ENCODE results near the gene CLDN18. TPM values are rescaled to one million over a fixed set of nuclear protein-coding genes. Genes with fewer than 3 reads are reported as not detected.

The CLDN18 gene
- total RNA-seq, 4 donors from 2014 or later, result under 0.01 to 0.40 (median 0.39) TPM; not detected in 1

DNA sequence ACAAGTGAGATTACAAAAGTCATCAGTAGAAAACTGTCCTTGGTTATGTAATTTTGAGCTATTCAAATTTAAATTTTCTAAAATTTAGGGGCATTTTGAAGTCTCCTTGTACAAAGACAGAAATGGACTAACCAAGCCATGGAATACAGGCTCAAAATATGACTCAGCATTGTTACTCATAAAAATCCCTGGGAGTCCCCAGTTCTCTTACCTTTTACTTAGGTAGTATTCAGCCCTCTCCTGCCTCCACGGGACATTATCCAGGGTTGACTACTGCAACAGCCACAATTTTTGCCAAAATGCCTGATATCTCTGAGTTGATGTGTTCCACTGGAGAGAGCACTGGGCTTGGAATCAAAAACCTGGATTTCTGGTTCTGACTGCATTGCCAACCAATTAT is 25.0 kb downstream of the CLDN18 start:
- Histone ChIP-seq H3K9me3 (no peaks in the 10 kb centered on the region), H3K4me1 (no peaks in the 10 kb centered on the region), H3K27me3 (no peaks in the 10 kb centered on the region), H3K27ac (replicated peaks in 1 of 4) (no peak overlapping the region), H3K36me3 (peaks cover 0 to 22% (median 0%) of the 10 kb centered on the region in 4 donors), H3K4me3 (no peak overlapping the region)
- no peak for DNase-seq (ENCODE audit: extremely low spot score)
- WGBS, result 91% methylated on average over 1 of the region's 1 CpG
- no peak for TF ChIP-seq POLR2A (IDR thresholded peaks at IDR 0.05; ENCODE audit: low read depth)
- no peak for TF ChIP-seq EP300 (IDR thresholded peaks at IDR 0.05)
- intact Hi-C loops (cut with DNase I), result no loop called here

DNA sequence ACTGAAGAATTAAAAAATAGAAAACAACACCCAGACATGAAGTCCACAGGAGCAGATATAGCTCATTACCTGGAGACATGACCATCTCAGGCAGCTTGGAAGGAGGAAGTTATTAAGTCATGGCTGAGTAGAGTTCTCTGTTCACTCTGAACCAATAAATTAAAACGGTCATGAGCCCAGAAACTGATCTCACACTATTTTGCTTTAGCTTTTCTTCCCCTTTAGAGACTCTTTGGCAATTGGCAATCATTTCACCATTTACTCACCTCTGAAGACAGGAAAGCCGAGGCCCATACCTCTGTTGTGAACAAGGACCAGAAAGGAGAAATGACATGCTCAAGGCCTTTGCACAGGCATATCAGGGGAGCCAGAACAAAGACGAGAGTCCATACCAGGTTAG is 26.6 kb downstream of the CLDN18 start:
- Histone ChIP-seq H3K9me3 (no peaks in the 10 kb centered on the region), H3K27me3 (no peaks in the 10 kb centered on the region), H3K27ac (replicated peaks in 1 of 4) (no peak overlapping the region), H3K4me1 (no peaks in the 10 kb centered on the region), H3K36me3 (peaks cover 0 to 6% (median 0%) of the 10 kb centered on the region in 4 donors), H3K4me3 (no peak overlapping the region)
- DNase-seq (ENCODE audit: extremely low spot score), result no peak
- intact Hi-C loops (cut with DNase I), result no loop called here
- WGBS, result 96% methylated on average over 3 of the region's 3 CpGs
- TF ChIP-seq POLR2A (IDR thresholded peaks at IDR 0.05; ENCODE audit: low read depth) (no peak), POLR2AphosphoS5 (IDR thresholded peaks at IDR 0.05) (no peak)

DNA sequence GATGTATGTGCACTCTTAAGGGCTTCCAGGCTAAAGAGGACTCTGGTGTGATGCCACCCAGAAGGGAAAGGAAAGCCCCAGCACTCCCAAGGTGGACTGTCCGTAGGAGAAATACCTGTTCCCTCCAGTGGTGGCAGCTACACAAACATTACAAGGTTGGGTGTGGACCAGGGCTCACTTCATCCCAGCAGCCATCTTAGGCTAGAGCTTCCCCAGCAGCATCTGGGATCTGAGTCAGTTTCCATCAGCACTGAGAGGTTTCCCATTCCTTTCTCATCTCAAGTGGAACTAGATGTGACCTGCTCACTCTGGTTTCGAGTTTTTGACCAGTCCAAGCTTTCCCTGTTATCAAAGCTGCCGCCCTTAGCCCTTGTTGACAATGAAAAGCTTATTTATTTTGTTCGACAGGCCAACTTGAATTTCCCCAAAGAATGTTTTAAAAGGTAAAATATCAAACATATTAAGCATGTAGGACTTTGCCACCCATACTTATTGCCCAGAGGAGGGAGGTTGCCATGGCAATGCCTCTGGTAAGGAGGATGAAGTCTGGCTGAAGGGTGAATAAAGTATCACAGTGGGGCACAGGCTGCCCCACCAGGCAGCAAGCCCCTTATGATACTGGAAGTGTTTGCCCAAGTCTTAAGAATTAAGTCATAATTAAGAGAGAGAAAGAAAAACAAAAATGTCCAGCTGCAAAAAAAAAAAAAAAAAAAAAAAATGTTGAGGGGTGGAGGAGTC is 28.9 kb downstream of the CLDN18 start:
- Histone ChIP-seq H3K36me3 (peaks cover 0 to 5% (median 0%) of the 10 kb centered on the region in 4 donors), H3K27me3 (no peaks in the 10 kb centered on the region), H3K4me3 (no peak overlapping the region), H3K4me1 (peaks cover 0 to 10% (median 5%) of the 10 kb centered on the region in 4 donors), H3K27ac (replicated peaks in 1 of 4) (no peak overlapping the region), H3K9me3 (no peaks in the 10 kb centered on the region)
- intact Hi-C loops (cut with DNase I), result no loop called here
- no peak for DNase-seq (ENCODE audit: extremely low spot score)
- TF ChIP-seq, protein P1, sequence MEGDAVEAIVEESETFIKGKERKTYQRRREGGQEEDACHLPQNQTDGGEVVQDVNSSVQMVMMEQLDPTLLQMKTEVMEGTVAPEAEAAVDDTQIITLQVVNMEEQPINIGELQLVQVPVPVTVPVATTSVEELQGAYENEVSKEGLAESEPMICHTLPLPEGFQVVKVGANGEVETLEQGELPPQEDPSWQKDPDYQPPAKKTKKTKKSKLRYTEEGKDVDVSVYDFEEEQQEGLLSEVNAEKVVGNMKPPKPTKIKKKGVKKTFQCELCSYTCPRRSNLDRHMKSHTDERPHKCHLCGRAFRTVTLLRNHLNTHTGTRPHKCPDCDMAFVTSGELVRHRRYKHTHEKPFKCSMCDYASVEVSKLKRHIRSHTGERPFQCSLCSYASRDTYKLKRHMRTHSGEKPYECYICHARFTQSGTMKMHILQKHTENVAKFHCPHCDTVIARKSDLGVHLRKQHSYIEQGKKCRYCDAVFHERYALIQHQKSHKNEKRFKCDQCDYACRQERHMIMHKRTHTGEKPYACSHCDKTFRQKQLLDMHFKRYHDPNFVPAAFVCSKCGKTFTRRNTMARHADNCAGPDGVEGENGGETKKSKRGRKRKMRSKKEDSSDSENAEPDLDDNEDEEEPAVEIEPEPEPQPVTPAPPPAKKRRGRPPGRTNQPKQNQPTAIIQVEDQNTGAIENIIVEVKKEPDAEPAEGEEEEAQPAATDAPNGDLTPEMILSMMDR (IDR thresholded peaks at IDR 0.05), result no peak
- TF ChIP-seq POLR2AphosphoS5 (IDR thresholded peaks at IDR 0.05) (no peak), EP300 (IDR thresholded peaks at IDR 0.05) (no peak), POLR2A (IDR thresholded peaks at IDR 0.05; ENCODE audit: low read depth) (no peak)
- 98% methylated on average over 4 of the region's 4 CpGs for WGBS

DNA sequence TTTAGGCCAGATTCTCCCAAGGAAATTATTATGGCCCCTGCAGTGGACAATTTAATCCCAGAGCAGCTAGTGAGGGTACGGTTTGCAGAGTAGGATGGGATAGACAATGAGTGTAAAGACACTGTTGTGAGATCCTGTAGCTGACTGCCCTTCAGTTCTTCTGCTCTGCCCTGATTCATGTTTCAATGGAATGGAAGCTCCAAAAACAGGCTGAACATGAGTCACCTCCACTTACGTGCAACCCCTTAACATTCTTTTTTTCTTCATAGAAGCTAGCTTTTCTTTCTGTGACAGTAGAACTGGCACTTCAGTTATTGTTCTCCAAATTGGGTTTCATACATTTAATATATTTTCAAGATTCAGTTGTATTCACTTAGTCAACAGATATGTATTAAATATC is 32.1 kb downstream of the CLDN18 start:
- no peaks in the 10 kb centered on the region for H3K9me3 ChIP-seq
- no peak for TF ChIP-seq POLR2A (IDR thresholded peaks at IDR 0.05; ENCODE audit: low read depth)
- TF ChIP-seq EP300 (IDR thresholded peaks at IDR 0.05), result no peak
- TF ChIP-seq POLR2AphosphoS5 (IDR thresholded peaks at IDR 0.05), result no peak
- TF ChIP-seq, protein P1 (IDR thresholded peaks at IDR 0.05), result no peak
- H3K4me1 ChIP-seq, result peaks cover 0 to 10% (median 5%) of the 10 kb centered on the region in 4 donors
- no peak for DNase-seq (ENCODE audit: extremely low spot score)
- 92% methylated on average over 2 of the region's 2 CpGs for WGBS
- no peak overlapping the region for H3K4me3 ChIP-seq
- no peak overlapping the region for H3K27ac ChIP-seq (replicated peaks in 1 of 4)
- intact Hi-C loops (cut with DNase I), result no loop called here
- H3K27me3 ChIP-seq, result no peaks in the 10 kb centered on the region
- peaks cover 0 to under 1% (median 0%) of the 10 kb centered on the region in 4 donors for H3K36me3 ChIP-seq

DNA sequence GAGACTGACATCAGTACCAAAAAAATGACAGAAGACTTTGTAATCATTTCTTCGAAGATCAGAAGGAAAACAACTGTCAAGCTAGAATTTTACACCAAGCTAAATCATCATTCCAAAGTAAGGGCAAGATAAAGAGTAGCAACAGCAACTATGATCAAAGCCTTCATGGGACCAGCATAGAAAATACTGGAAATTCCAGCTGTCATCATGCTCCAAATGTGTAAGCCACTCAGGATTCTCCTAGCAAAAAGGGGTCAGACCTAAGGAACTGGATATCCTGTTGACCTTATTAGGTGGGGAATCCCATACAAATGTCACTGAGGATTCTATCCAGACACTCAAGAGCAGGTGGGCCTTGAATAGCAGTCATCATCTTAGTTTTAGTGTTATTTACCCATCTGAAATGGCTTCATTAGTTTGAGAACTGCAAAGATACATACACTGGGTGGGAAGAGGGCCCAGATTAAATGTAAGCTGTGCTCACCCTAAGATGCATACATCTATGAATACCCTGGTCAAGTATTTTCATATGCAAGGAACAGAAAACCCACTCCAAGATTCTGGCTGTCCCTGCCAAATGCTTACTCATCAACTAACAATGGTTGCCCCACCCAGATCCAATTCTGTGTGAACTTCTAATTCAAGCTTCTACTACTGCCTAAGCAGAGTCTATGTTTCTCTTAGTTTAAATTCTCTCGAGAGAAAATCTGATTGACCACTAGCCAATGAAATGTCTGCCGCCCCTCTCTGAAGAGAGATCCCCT is 33.5 kb downstream of the CLDN18 start:
- Histone ChIP-seq H3K9me3 (no peaks in the 10 kb centered on the region), H3K4me3 (no peak overlapping the region), H3K27me3 (no peaks in the 10 kb centered on the region), H3K4me1 (peaks cover 0 to 10% (median 5%) of the 10 kb centered on the region in 4 donors), H3K27ac (replicated peaks in 1 of 4) (no peak overlapping the region), H3K36me3 (peaks cover 0 to 7% (median 0%) of the 10 kb centered on the region in 4 donors)
- intact Hi-C loops (cut with DNase I), result no loop called here
- no peak for TF ChIP-seq EP300 (IDR thresholded peaks at IDR 0.05)
- TF ChIP-seq POLR2AphosphoS5 (IDR thresholded peaks at IDR 0.05), result no peak
- TF ChIP-seq, protein P1 (IDR thresholded peaks at IDR 0.05), result no peak
- no peak for TF ChIP-seq POLR2A (IDR thresholded peaks at IDR 0.05; ENCODE audit: low read depth)
- no peak for DNase-seq (ENCODE audit: extremely low spot score)
- WGBS, result 69% methylated on average over 3 of the region's 3 CpGs

All from esophagus muscularis mucosa (tissue), 4 donors.